Suprapubic skin (tissue), 4 donors: ENCODE data around the gene CTNNA3.

Source experiments
- EP300 ChIP-seq: sonication (generic); formaldehyde crosslinking; IDR thresholded peaks from one replicate; pipeline ENCODE4 v1.6.1; 2017; ENCODE audit warnings: antibody characterized with exemption
- POLR2A ChIP-seq, 2 donors: fragments of 450-650 bp; IDR thresholded peaks; one replicate each; pipeline ENCODE4 v1.6.1; 2017; ENCODE audit warnings: antibody characterized with exemption in 2 of 2, mild to moderate bottlenecking in 2 of 2, moderate library complexity in 2 of 2
- POLR2AphosphoS5 ChIP-seq, 3 donors: sonication (generic); formaldehyde crosslinking; IDR thresholded peaks; one replicate each; pipeline ENCODE4 v1.6.1; 2017; ENCODE audit warnings: antibody characterized with exemption in 3 of 3
- TF ChIP-seq, protein P1 (sequence below), 2 donors: fragments of 200-600 bp in 1 of 2; fragments of 450-650 bp in 1 of 2; sonication (generic) in 1 of 2; IDR thresholded peaks; one replicate each; pipeline ENCODE4 v1.5.1; 2016 to 2019; ENCODE audit warnings: antibody characterized with exemption in 2 of 2, mild to moderate bottlenecking in 1 of 2, moderate library complexity in 1 of 2

DNA sequence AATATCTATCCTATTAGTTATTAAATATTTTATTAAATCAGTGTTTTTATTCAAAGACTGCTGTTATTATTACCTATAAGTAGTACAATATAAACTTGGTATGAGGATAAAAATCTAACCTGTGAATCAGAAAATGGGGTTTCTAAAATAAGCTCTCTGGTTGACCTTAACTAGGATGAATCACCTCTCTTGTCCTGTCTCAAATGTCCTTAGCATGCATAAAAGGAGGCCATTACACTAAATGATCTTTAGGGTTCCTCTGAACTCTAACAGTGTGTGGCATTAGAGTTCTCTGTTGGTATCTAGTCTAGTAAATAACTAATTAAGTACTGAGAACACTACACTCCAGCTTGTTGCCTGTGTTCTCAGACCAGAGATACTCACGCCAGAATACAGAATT, 913.2 kb downstream of the CTNNA3 start:
- TF ChIP-seq POLR2A (IDR thresholded peaks at IDR 0.05), result no peak
- TF ChIP-seq, protein P1, sequence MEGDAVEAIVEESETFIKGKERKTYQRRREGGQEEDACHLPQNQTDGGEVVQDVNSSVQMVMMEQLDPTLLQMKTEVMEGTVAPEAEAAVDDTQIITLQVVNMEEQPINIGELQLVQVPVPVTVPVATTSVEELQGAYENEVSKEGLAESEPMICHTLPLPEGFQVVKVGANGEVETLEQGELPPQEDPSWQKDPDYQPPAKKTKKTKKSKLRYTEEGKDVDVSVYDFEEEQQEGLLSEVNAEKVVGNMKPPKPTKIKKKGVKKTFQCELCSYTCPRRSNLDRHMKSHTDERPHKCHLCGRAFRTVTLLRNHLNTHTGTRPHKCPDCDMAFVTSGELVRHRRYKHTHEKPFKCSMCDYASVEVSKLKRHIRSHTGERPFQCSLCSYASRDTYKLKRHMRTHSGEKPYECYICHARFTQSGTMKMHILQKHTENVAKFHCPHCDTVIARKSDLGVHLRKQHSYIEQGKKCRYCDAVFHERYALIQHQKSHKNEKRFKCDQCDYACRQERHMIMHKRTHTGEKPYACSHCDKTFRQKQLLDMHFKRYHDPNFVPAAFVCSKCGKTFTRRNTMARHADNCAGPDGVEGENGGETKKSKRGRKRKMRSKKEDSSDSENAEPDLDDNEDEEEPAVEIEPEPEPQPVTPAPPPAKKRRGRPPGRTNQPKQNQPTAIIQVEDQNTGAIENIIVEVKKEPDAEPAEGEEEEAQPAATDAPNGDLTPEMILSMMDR (IDR thresholded peaks at IDR 0.05), result no peak
- TF ChIP-seq EP300, result no peak
- TF ChIP-seq POLR2AphosphoS5 (IDR thresholded peaks at IDR 0.05), result no peak
